PC-3 (cell line): ENCODE measurements around the gene ECEL1. TPM values are rescaled to one million over a fixed set of nuclear protein-coding genes. Genes with fewer than 3 reads are reported as not detected.

Experiments
- ATAC-seq: fragments of 200-7000 bp; cut with Tn5 transposase; 2 replicates; pipeline ENCODE4 v1.9.1; 2020; ENCODE audit warnings: mild to moderate bottlenecking, moderate library complexity
- BruUV-seq: library from RNA; stranded (reverse); fragments of 400-500 nt; replicated peaks from 2 replicates; lab custom pipeline; 2021; lab: Mats Ljungman, UMichigan
- CTCF ChIA-PET: fragments of 300-600 bp; sonication (Branson Sonifier 250); formaldehyde crosslinking; loops from one replicate; lab custom pipeline; 2022; ENCODE audit warnings: antibody characterized with exemption; lab: Charles Lee
- POLR2A ChIA-PET: fragments of 300-600 bp; sonication (Branson Sonifier 250); formaldehyde crosslinking; loops from one replicate; lab custom pipeline; 2022; ENCODE audit warnings: antibody characterized with exemption; ENCODE audit not compliant: unreplicated experiment; lab: Charles Lee
- DNase-seq: peaks from one replicate; pipeline ENCODE4 v3.0.0-alpha.2; 2015
- H2AFZ ChIP-seq: fragments of 300-600 bp; sonication (generic); 2 replicates; pipeline ENCODE4 v1.6.0; 2016; ENCODE audit warnings: antibody characterized with exemption, low read length
- H3F3A ChIP-seq: fragments of 300-600 bp; sonication (generic); one replicate; pipeline ENCODE4 v1.6.0; 2017; ENCODE audit warnings: antibody characterized with exemption, low read length, control low read depth, mild to moderate bottlenecking; ENCODE audit not compliant: unreplicated experiment
- H3K27ac ChIP-seq: fragments of 300-600 bp; sonication (generic); 2 replicates; pipeline ENCODE4 v1.5.1; 2016; ENCODE audit warnings: mild to moderate bottlenecking, low read length
- H3K27me3 ChIP-seq: fragments of 300-600 bp; sonication (generic); 2 replicates; pipeline ENCODE4 v1.6.1; 2016; ENCODE audit warnings: low read length, mixed read lengths
- H3K36me3 ChIP-seq: fragments of 300-600 bp; sonication (generic); 2 replicates; pipeline ENCODE4 v1.6.1; 2016; ENCODE audit warnings: low read depth, mixed run types, low read length, mixed read lengths
- H3K4me1 ChIP-seq: fragments of 300-600 bp; sonication (generic); 2 replicates; pipeline ENCODE4 v1.5.1; 2016; ENCODE audit warnings: low read length; ENCODE audit not compliant: insufficient read depth
- H3K4me2 ChIP-seq: fragments of 300-600 bp; sonication (generic); 2 replicates; pipeline ENCODE4 v1.6.0; 2016; ENCODE audit warnings: low read length
- H3K4me3 ChIP-seq: fragments of 300-600 bp; sonication (generic); 2 replicates; pipeline ENCODE4 v1.5.1; 2016; ENCODE audit warnings: mild to moderate bottlenecking, low read length, mixed read lengths
- H3K79me2 ChIP-seq: fragments of 300-600 bp; sonication (generic); 2 replicates; pipeline ENCODE4 v1.6.1; 2017; ENCODE audit warnings: low read length, mixed read lengths
- H3K9ac ChIP-seq: fragments of 300-600 bp; sonication (generic); 2 replicates; pipeline ENCODE4 v1.6.0; 2016; ENCODE audit warnings: mild to moderate bottlenecking, low read length
- H3K9me2 ChIP-seq: fragments of 300-600 bp; sonication (generic); replicated peaks from 2 replicates; pipeline ENCODE4 v1.6.1; 2016; ENCODE audit warnings: mixed run types, low read length, mixed read lengths
- H3K9me3 ChIP-seq: fragments of 300-600 bp; sonication (generic); 2 replicates; pipeline ENCODE4 v1.6.1; 2016; ENCODE audit warnings: low read length, mixed read lengths
- H4K20me1 ChIP-seq: fragments of 300-600 bp; sonication (generic); 2 replicates; pipeline ENCODE4 v1.6.1; 2016; ENCODE audit warnings: low read length, mixed read lengths
- CTCF ChIP-seq: fragments of 300-600 bp; sonication (generic); conservative IDR thresholded peaks from 2 replicates; pipeline ENCODE4 v1.5.1; 2017; ENCODE audit warnings: antibody characterized with exemption, low read depth, mild to moderate bottlenecking, low read length
- EZH2 ChIP-seq: fragments of 300-600 bp; sonication (generic); IDR thresholded peaks from one replicate; pipeline ENCODE4 v1.6.1; 2017; ENCODE audit warnings: antibody characterized with exemption, mild to moderate bottlenecking, low read length; ENCODE audit not compliant: unreplicated experiment
- EZH2phosphoT487 ChIP-seq: fragments of 300-600 bp; sonication (generic); IDR thresholded peaks from 2 replicates; pipeline ENCODE4 v1.6.1; 2018; ENCODE audit warnings: mild to moderate bottlenecking, antibody characterized with exemption, low read length, borderline replicate concordance
- intact Hi-C: fragments of 100-400 bp; cut with micrococcal nuclease; formaldehyde crosslinking; loops from 2 replicates; pipeline ENCODE4 v1.9.0; 2023
- total RNA-seq: library from RNA; depleted of rRNA; stranded (reverse); fragments of >200 nt; gene quantifications from 2 replicates; pipeline ENCODE4 v1.2.3, GENCODE V29; 2014

Gene ECEL1
- total RNA-seq, 1 experiment from 2014 or later, result not detected

- H3K27me3 ChIP-seq, result no peaks in the 10 kb centered on the region
- no TSS peak for BruUV-seq
- intact Hi-C loops, result no loop called here
- no peak for ATAC-seq
- ChIA-PET CTCF (no interaction called here), POLR2A (no interaction called here)
- H3F3A ChIP-seq, result no peaks in the 10 kb centered on the region
- H3K9me2 ChIP-seq, result no peaks in the 10 kb centered on the region
- no peaks in the 10 kb centered on the region for H3K79me2 ChIP-seq
- DNase-seq, result no peak
- no peaks in the 10 kb centered on the region for H3K36me3 ChIP-seq
- no peaks in the 10 kb centered on the region for H4K20me1 ChIP-seq
- H3K9me3 ChIP-seq, result no peaks in the 10 kb centered on the region
- H3K27ac ChIP-seq, result no peak overlapping the region
- TF ChIP-seq CTCF (no peak), EZH2 (no peak), EZH2phosphoT487 (no peak)
- H3K4me3 ChIP-seq, result no peak overlapping the region
- no peaks in the 10 kb centered on the region for H3K4me1 ChIP-seq
- H3K9ac ChIP-seq, result no peak overlapping the region
- H2AFZ ChIP-seq, result no peak overlapping the region
- H3K4me2 ChIP-seq, result no peak overlapping the region
These were observed 48.3 kb upstream of the ECEL1 start for GRCh38 chr2:232535761-232536530.

- H3K9me2 ChIP-seq, result no peaks in the 10 kb centered on the region
- DNase-seq (no peak), ATAC-seq (no peak)
- H2AFZ ChIP-seq, result no peak overlapping the region
- no peak overlapping the region for H3K9ac ChIP-seq
- intact Hi-C loops, result no loop called here
- no peak overlapping the region for H3K4me2 ChIP-seq
- no peaks in the 10 kb centered on the region for H3K36me3 ChIP-seq
- no peaks in the 10 kb centered on the region for H4K20me1 ChIP-seq
- H3K27ac ChIP-seq, result no peak overlapping the region
- H3K4me1 ChIP-seq, result no peaks in the 10 kb centered on the region
- H3K27me3 ChIP-seq, result no peaks in the 10 kb centered on the region
- H3K4me3 ChIP-seq, result no peak overlapping the region
- BruUV-seq, result no TSS peak
- POLR2A ChIA-PET, result no interaction called here
- no peaks in the 10 kb centered on the region for H3K9me3 ChIP-seq
- no peaks in the 10 kb centered on the region for H3K79me2 ChIP-seq
- CTCF ChIA-PET, result no interaction called here
- H3F3A ChIP-seq, result no peaks in the 10 kb centered on the region
- TF ChIP-seq EZH2 (no peak), CTCF (no peak), EZH2phosphoT487 (no peak)
These were observed 47.5 kb upstream of the ECEL1 start for GRCh38 chr2:232534940-232535651.
